ENCODE measurements around the gene LEKR1.

LEKR1 gene

DNA sequence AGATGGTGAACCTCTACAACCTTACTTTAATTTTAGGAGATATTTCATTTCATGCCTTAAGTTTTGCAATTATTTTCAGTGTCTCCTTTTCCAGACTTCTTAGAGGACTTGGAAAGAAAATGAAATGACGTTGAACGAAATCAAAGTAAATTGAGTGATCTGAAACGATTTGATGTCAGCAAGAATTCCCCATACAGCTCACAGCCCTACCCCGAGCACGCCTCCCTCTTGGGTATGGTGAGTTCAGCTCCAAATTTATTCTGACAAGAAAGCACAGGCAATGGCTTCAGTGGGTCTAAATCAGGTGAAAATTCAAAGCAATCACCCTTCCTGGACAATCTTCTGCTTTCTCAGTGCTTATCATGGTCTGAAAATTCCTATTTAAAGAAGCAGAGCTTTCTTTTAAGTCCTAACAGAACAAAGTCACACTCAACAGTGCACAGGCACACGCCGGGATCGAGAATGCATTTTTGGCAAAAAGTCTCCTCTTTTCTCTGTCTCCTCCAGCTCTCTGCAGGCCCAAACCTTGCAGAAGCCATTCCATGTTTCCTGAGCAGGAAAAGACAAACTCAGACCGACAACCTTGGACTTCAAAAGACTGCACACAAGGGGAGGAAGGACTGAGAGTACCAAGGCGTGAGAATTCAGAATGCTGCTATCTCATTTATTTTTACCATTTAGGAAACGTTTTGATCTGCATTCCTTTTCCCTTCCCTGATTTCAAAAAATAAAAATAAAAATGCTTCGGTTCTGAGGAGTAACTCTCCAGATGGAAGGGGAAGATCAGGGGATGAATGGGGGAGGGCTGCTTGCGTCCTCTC is 261.8 kb downstream of the LEKR1 start:
- Histone ChIP-seq H3K36me3 (ENCODE audit: low read depth) (no peaks in the 10 kb centered on the region), H3K4me3 (ENCODE audit: severe bottlenecking) (peak overlapping the region; percentile 38), H3K27me3 (ENCODE audit: insufficient read depth, poor library complexity, severe bottlenecking) (no peaks in the 10 kb centered on the region), H3K27ac (ENCODE audit: poor library complexity, severe bottlenecking) (peak overlapping the region; percentile 98), H3K4me1 (ENCODE audit: insufficient read depth, poor library complexity, severe bottlenecking) (peaks cover 27% of the 10 kb centered on the region), H3K9me3 (ENCODE audit: severe bottlenecking) (no peaks in the 10 kb centered on the region)
- ATAC-seq (ENCODE audit: low read depth) (no peak), DNase-seq (ENCODE audit: low spot score) (no peak)
- TF ChIP-seq, protein P1, sequence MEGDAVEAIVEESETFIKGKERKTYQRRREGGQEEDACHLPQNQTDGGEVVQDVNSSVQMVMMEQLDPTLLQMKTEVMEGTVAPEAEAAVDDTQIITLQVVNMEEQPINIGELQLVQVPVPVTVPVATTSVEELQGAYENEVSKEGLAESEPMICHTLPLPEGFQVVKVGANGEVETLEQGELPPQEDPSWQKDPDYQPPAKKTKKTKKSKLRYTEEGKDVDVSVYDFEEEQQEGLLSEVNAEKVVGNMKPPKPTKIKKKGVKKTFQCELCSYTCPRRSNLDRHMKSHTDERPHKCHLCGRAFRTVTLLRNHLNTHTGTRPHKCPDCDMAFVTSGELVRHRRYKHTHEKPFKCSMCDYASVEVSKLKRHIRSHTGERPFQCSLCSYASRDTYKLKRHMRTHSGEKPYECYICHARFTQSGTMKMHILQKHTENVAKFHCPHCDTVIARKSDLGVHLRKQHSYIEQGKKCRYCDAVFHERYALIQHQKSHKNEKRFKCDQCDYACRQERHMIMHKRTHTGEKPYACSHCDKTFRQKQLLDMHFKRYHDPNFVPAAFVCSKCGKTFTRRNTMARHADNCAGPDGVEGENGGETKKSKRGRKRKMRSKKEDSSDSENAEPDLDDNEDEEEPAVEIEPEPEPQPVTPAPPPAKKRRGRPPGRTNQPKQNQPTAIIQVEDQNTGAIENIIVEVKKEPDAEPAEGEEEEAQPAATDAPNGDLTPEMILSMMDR (IDR thresholded peaks at IDR 0.05; ENCODE audit: poor library complexity, severe bottlenecking) = no peak

DNA sequence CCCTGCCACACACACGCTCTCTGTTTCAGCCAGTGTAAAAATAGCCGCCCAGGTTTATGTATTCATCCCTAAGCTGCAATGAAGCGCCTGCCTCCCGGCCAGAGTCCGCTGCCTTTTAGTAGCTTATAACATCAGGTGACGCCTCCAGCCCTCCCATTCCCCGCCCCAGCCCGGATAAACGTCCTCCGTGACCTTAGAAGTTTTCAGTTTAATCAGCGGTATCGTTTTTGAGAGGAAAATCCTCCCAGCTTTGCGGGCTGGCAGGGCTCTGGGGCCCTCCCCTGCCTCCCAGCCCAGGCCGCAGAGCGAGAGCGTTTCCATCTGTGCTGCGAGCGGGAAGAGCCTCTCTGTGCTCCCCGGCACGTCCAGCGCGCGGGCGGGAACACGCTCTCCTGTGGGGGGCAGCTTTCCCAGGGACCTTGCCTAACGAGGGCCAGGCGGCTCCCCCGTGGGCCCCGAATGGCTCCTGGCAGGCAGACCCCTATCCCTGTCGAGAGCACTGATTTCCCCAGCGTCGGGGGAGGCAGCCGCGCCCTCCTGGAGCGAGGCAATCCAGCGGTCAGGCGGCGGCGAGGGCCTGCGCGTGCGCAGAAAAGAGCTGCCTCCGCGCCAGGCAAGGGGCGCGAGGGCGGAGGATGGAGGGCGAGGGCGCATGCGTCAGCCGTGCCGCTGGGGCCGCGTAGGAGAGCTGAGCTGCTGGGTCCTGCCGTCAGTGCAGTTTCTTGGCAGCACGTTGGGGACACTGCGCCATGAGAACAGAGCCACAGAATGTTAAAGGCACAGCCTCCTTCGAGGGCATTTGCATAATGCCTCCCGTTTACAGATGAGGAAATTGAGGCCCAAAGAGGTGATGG is 262.7 kb downstream of the LEKR1 start:
- ATAC-seq (ENCODE audit: low read depth) = peak; percentile 78
- DNase-seq (ENCODE audit: low spot score) = peak; percentile 85
- TF ChIP-seq, protein P1 (IDR thresholded peaks at IDR 0.05; ENCODE audit: poor library complexity, severe bottlenecking) = peak; percentile 21
- H3K27me3 ChIP-seq (ENCODE audit: insufficient read depth, poor library complexity, severe bottlenecking) = no peaks in the 10 kb centered on the region
- H3K4me1 ChIP-seq (ENCODE audit: insufficient read depth, poor library complexity, severe bottlenecking) = peaks cover 21% of the 10 kb centered on the region
- H3K27ac ChIP-seq (ENCODE audit: poor library complexity, severe bottlenecking) = peak overlapping the region; percentile 98
- peak overlapping the region; percentile 38 for H3K4me3 ChIP-seq (ENCODE audit: severe bottlenecking)
- H3K9me3 ChIP-seq (ENCODE audit: severe bottlenecking) = no peaks in the 10 kb centered on the region
- H3K36me3 ChIP-seq (ENCODE audit: low read depth) = no peaks in the 10 kb centered on the region

DNA sequence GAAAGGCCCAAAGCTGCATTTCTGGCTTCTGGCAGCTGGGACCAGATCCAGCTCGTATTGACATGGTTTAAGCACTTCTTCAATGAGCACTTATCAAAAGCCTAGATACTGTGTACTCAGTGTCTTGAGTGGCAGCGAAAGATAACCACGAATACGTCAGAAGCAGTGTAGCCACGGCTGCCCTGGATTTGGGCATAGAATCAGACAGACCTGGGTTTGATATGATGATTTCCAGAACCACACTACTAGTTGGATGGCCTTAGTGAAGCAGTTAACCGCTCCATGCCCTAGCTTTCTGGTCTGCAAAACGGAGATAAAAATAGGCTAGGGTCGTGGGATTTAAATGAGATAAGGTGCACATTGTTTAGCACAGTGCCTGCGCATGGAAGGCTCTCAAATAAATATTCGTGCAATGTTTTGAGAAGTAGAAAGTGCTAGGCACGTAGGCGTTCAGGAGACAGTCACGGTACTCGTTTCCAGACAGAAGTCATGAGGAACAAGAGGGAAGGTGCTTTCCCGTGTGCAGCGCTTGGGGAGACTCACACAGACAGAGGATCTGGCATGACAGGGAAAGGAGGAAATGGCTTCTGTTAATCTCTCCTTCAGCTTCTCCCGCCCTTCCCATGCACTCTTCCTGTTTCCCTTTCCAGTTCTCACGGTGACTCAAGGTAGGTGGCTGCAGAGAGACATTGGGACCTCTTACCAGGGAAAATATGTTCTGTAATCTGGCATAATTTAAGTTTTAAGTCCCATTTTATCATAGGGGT is 263.5 kb downstream of the LEKR1 start:
- DNase-seq (ENCODE audit: low spot score) = no peak
- H3K4me1 ChIP-seq (ENCODE audit: insufficient read depth, poor library complexity, severe bottlenecking) = peaks cover 21% of the 10 kb centered on the region
- no peak for ATAC-seq (ENCODE audit: low read depth)

DNA sequence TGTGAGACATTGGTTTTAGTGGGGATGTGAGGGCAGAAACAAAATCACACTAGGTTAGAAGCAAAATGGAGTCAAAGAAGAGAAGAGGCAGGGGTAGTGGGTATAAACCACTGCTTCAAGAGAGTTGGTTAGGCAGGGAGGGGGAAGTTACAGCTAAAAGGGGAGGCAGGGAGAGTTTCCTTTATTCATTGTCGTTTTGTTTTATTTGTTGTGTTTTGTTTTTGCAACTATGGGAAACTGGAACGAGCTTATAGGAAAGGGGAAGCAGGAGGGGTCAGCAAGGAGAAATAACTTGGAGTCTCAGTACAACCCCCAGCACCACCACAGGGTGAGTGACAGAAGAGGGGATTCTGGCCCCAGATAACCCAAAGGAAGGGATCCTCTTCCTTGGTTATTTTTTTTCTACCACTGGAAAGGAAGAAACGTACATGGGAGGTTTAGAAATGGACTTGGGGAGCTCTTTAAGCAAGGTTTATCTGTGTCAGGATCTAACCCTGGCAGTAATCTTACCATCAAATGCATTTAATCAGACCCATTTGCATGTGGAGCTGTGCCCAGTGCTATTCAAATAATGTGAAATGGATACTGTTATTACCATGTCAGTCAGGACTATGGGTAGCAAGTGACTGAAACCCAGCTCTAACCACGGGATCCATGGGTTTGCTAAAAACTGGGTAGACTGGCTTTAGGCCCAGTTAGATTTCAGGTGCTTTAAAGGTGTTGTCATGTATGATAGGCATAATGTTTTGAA is 265.1 kb downstream of the LEKR1 start:
- Histone ChIP-seq H3K27ac (ENCODE audit: poor library complexity, severe bottlenecking) (no peak overlapping the region), H3K4me1 (ENCODE audit: insufficient read depth, poor library complexity, severe bottlenecking) (peaks cover 21% of the 10 kb centered on the region), H3K9me3 (ENCODE audit: severe bottlenecking) (no peaks in the 10 kb centered on the region), H3K36me3 (ENCODE audit: low read depth) (no peaks in the 10 kb centered on the region), H3K27me3 (ENCODE audit: insufficient read depth, poor library complexity, severe bottlenecking) (no peaks in the 10 kb centered on the region), H3K4me3 (ENCODE audit: severe bottlenecking) (no peak overlapping the region)
- no peak for DNase-seq (ENCODE audit: low spot score)
- TF ChIP-seq, protein P1 (IDR thresholded peaks at IDR 0.05; ENCODE audit: poor library complexity, severe bottlenecking) = no peak
- no peak for ATAC-seq (ENCODE audit: low read depth)

More for the DNA sequence above, 263.5 kb downstream of the LEKR1 start:
- Histone ChIP-seq H3K9me3 (ENCODE audit: severe bottlenecking) (no peaks in the 10 kb centered on the region), H3K4me3 (ENCODE audit: severe bottlenecking) (no peak overlapping the region), H3K36me3 (ENCODE audit: low read depth) (no peaks in the 10 kb centered on the region), H3K27ac (ENCODE audit: poor library complexity, severe bottlenecking) (peak overlapping the region; percentile 98), H3K27me3 (ENCODE audit: insufficient read depth, poor library complexity, severe bottlenecking) (no peaks in the 10 kb centered on the region)
- TF ChIP-seq, protein P1 (IDR thresholded peaks at IDR 0.05; ENCODE audit: poor library complexity, severe bottlenecking) = no peak

Data from RWPE2 (cell line).